Stimulated activated memory B cell treated with anti-CD40 and anti-IgM and Interleukin-4, amounts not matched to agents 10 μg/mL and 1 μg/mL and 100 μg/mL, for 72 hours (primary cell): ENCODE results near the gene OR8A1.

Experiments
- ATAC-seq: fragments of 150-1000 bp; cut with Tn5 transposase; 2 replicates; pipeline ENCODE4 v1.10.0; 2021
- H3K27ac Mint-ChIP-seq: one replicate; pipeline ENCODE4 v1.8.0; 2022; ENCODE audit warnings: mild to moderate bottlenecking, mixed read lengths
- H3K27me3 Mint-ChIP-seq: one replicate; pipeline ENCODE4 v1.8.0; 2022; ENCODE audit warnings: mixed read lengths
- H3K36me3 Mint-ChIP-seq: one replicate; pipeline ENCODE4 v1.8.0; 2022; ENCODE audit warnings: mixed read lengths
- H3K4me1 Mint-ChIP-seq: one replicate; pipeline ENCODE4 v1.8.0; 2022; ENCODE audit warnings: mixed read lengths
- H3K4me3 Mint-ChIP-seq: one replicate; pipeline ENCODE4 v1.8.0; 2022; ENCODE audit warnings: mild to moderate bottlenecking, moderate library complexity, mixed read lengths
- H3K9me3 Mint-ChIP-seq: one replicate; pipeline ENCODE4 v1.8.0; 2022; ENCODE audit warnings: mixed read lengths

OR8A1 gene

DNA sequence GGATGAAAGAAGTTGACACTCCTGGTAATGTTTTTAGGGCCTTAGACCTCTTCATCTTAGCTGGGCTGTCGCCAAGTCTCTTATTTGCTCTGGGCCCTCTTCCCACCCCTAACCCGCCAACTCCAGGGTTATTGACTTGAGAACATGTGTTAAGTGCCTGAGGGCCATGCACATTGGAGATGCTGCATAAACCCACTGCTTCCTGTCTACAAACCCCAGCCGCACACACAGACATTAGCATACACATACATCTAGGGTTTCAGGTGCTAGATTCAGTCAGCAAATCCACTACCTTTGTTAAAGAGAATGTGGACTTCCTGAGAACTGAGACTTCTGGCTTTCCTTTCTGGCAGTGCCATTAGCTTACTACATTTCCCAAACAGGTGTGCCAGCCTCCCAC, 42.2 kb downstream of the OR8A1 start:
- Mint-ChIP-seq H3K36me3 (no peaks in the 10 kb centered on the region), H3K9me3 (no peaks in the 10 kb centered on the region), H3K27ac (no peak overlapping the region), H3K4me3 (no peak overlapping the region), H3K4me1 (peaks cover 4% of the 10 kb centered on the region), H3K27me3 (peaks cover 15% of the 10 kb centered on the region)
- no peak for ATAC-seq

DNA sequence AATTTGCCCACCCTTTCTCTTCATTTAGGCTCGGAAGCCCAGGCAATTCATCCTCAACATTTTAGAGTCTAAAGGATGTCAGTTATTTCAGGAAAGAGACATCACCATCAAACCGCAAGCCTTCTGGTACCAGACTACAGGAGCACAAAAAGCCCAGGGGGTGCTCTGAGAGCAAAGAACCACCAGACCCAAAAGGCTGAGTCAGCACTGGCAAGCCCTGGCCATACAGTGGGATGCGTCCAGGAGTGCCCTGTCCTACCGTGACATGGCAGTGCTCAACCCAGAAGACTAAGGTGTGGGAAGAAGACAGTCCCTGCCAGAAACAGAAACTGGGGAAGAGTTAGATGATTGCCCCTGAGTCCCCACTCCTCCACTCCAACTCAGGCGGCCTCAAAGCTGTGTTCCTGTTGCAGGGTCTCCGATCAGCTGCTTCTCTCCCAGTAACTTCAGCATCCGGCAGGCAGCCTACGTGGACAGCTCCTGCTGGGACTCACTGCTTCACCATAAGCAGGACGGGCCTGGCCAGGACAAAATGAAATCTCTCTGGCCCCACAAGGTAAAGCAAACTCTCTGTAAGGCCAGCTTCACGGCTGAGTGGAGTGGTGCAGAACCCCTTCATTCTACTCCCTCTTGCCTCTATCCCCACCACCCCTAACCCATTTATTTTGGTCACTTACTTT, 42.9 kb downstream of the OR8A1 start:
- Mint-ChIP-seq H3K27me3 (peaks cover 21% of the 10 kb centered on the region), H3K9me3 (no peaks in the 10 kb centered on the region)
- ATAC-seq: no peak

DNA sequence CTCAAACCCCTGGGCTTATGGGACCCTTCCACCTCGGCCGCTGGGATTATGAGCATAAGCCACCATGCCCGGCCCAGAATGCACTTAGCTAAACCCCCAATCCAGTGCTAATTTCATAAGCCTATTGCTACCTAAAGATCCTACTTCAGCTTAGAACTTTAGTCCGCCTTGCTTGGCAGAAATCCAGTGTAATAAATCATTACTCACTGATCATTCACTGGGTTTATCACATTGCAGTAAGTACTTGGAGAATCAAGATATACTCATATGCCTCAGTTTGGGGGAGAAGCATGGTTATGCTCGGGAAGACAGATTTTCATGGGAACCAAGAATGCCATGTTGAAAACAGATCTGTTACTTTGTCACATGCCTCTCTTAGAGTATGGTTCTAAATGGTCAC, 49.1 kb downstream of the OR8A1 start:
- peaks cover 44% of the 10 kb centered on the region for H3K27me3 Mint-ChIP-seq
- H3K4me3 Mint-ChIP-seq: no peak overlapping the region
- no peak for ATAC-seq
- H3K36me3 Mint-ChIP-seq: no peaks in the 10 kb centered on the region
- peaks cover 6% of the 10 kb centered on the region for H3K4me1 Mint-ChIP-seq
- no peaks in the 10 kb centered on the region for H3K9me3 Mint-ChIP-seq
- H3K27ac Mint-ChIP-seq: no peak overlapping the region

More for the DNA sequence above, 42.9 kb downstream of the OR8A1 start:
- Mint-ChIP-seq H3K27ac (no peak overlapping the region), H3K36me3 (no peaks in the 10 kb centered on the region), H3K4me1 (peaks cover 4% of the 10 kb centered on the region), H3K4me3 (no peak overlapping the region)
